ENCODE data around the gene COMT.

COMT gene

DNA sequence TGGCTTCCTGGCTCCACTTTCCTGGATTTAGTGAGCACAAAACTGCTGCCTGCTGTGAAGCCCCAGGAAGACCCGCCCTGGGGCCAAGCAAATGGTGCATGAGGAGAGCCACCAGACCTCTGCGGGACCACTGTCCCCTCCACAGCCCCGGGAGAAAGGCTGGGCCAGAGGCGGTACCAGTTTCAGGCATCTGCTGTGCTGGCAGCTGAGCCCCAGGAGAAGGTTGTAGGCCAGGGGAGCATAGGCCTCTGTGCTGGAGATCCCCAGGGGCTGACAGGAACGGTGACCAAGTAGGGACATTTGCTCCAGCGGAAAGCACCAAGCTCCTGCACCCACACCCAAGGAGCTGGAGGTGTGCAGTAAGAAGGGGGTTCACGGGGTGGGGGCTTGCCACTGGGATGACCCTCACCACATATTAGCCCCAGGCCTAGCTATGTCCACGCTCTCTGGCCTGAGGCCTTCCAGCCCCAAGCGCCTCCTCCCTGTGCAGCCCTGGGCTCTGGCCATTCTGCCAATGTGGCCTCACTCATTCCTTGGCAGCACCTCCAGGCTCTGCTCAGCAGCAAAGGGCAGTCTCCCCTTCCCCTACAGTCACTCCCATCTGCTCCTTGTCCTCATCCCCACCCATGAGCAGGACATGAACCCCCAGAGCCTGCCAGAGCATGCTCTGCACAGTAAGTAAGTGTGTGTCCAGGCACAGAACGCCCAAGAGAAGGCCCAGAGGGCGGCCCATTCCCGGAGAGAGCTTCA is 24.0 kb upstream of the COMT start:
- no peak overlapping the region for H4K91ac ChIP-seq (ENCODE audit: low read depth, low read length)
- no peaks in the 10 kb centered on the region for H3K79me1 ChIP-seq (ENCODE audit: low read length)
- H3K36me3 ChIP-seq (ENCODE audit: control insufficient read depth in 1 of 2, insufficient read depth in 2 of 2, low read length in 2 of 2), result no peaks in the 10 kb centered on the region
- no peak for DNase-seq
- no peak overlapping the region for H3K4me2 ChIP-seq (ENCODE audit: low read length)
- no peak overlapping the region for H3K4ac ChIP-seq (ENCODE audit: low read depth, low read length)
- no CpG with 5 or more reads among the region's 12 CpGs for WGBS (ENCODE audit: extremely low coverage, insufficient coverage, insufficient read length)
- H3K14ac ChIP-seq (ENCODE audit: low read length), result no peak overlapping the region
- H3K18ac ChIP-seq (ENCODE audit: low read length), result no peak overlapping the region
- no peak overlapping the region for H3K27ac ChIP-seq (ENCODE audit: low read depth, low read length)
- no peak overlapping the region for H4K12ac ChIP-seq (ENCODE audit: low read depth, low read length)
- no peaks in the 10 kb centered on the region for H3K27me3 ChIP-seq (ENCODE audit: insufficient read depth, low read length)
- H2BK120ac ChIP-seq (ENCODE audit: insufficient read depth, low read length, poor library complexity), result no peak overlapping the region
- H3K4me1 ChIP-seq (ENCODE audit: control insufficient read depth in 1 of 2, insufficient read depth in 2 of 2, low read length in 2 of 2), result no peaks in the 10 kb centered on the region
- H3K79me2 ChIP-seq (ENCODE audit: control insufficient read depth, insufficient read depth, low read length, poor library complexity), result no peaks in the 10 kb centered on the region
- no peak overlapping the region for H4K8ac ChIP-seq (ENCODE audit: low read depth, low read length)
- no peak overlapping the region for H2BK5ac ChIP-seq (ENCODE audit: low read depth, low read length, poor library complexity)
- H3K9ac ChIP-seq (ENCODE audit: low read length), result no peak overlapping the region
- no peak overlapping the region for H2AK5ac ChIP-seq (ENCODE audit: low read length)
- H2BK12ac ChIP-seq (ENCODE audit: low read length), result no peak overlapping the region
- no peak overlapping the region for H3K4me3 ChIP-seq (ENCODE audit: low read depth, low read length)
- peaks cover 2% of the 10 kb centered on the region for H3K9me3 ChIP-seq (ENCODE audit: insufficient read depth, low read depth, low read length)
- no peak overlapping the region for H3K23ac ChIP-seq (ENCODE audit: low read length)
- no peak overlapping the region for H2AFZ ChIP-seq (ENCODE audit: insufficient read depth, low read length, poor library complexity)

DNA sequence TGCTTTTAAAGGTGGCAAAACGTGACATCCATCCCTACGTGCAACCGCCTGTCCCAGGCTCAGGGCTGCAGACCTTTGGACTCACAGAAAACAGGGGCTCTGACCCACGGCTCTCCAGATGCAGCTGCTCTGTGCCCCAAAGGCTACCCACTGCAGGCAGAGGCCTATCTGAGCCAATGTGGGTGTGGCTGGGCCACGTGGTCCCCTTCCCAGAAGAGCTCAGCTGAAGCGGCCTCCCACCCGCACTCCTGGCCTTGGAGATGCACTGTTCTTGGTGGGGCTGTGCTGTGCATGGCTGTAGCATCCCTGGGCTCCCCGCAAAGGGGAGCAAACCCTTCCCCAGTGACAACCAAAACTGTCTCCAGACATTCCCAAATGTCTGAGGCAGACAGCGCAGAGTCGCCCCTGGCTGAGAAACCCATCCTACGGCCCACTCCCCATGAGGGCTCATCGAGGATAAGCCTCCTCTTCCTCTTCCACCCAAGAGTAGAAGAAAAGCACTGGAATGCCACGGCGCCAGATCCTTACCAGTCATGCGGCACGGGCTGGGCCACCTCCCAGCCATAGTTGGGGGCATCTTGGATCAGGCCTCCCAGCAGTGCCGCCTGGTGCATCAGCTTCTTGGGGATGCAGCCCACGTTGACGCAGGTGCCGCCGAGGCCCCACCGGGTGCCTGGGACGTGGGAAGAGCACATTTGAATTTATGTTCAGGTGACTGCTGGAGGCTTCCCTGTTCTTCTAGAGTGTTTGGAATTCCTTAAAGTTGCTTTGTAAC is 23.1 kb upstream of the COMT start:
- Histone ChIP-seq H4K8ac (ENCODE audit: low read depth, low read length) (no peak overlapping the region), H3K27ac (ENCODE audit: low read depth, low read length) (no peak overlapping the region), H3K14ac (ENCODE audit: low read length) (no peak overlapping the region), H2BK12ac (ENCODE audit: low read length) (no peak overlapping the region), H3K79me2 (ENCODE audit: control insufficient read depth, insufficient read depth, low read length, poor library complexity) (no peaks in the 10 kb centered on the region), H3K36me3 (ENCODE audit: control insufficient read depth in 1 of 2, insufficient read depth in 2 of 2, low read length in 2 of 2) (no peaks in the 10 kb centered on the region), H4K91ac (ENCODE audit: low read depth, low read length) (no peak overlapping the region), H3K4me2 (ENCODE audit: low read length) (no peak overlapping the region), H3K27me3 (ENCODE audit: insufficient read depth, low read length) (no peaks in the 10 kb centered on the region), H3K79me1 (ENCODE audit: low read length) (no peaks in the 10 kb centered on the region), H2AK5ac (ENCODE audit: low read length) (no peak overlapping the region), H3K18ac (ENCODE audit: low read length) (no peak overlapping the region), H3K4me1 (ENCODE audit: control insufficient read depth in 1 of 2, insufficient read depth in 2 of 2, low read length in 2 of 2) (no peaks in the 10 kb centered on the region), H2BK120ac (ENCODE audit: insufficient read depth, low read length, poor library complexity) (no peak overlapping the region), H3K23ac (ENCODE audit: low read length) (no peak overlapping the region), H3K4me3 (ENCODE audit: low read depth, low read length) (no peak overlapping the region), H4K12ac (ENCODE audit: low read depth, low read length) (no peak overlapping the region), H3K4ac (ENCODE audit: low read depth, low read length) (no peak overlapping the region), H2AFZ (ENCODE audit: insufficient read depth, low read length, poor library complexity) (no peak overlapping the region), H3K9ac (ENCODE audit: low read length) (no peak overlapping the region), H2BK5ac (ENCODE audit: low read depth, low read length, poor library complexity) (no peak overlapping the region), H3K9me3 (ENCODE audit: insufficient read depth, low read depth, low read length) (peaks cover 1% of the 10 kb centered on the region)
- no CpG with 5 or more reads among the region's 23 CpGs for WGBS (ENCODE audit: extremely low coverage, insufficient coverage, insufficient read length)
- DNase-seq, result no peak

DNA sequence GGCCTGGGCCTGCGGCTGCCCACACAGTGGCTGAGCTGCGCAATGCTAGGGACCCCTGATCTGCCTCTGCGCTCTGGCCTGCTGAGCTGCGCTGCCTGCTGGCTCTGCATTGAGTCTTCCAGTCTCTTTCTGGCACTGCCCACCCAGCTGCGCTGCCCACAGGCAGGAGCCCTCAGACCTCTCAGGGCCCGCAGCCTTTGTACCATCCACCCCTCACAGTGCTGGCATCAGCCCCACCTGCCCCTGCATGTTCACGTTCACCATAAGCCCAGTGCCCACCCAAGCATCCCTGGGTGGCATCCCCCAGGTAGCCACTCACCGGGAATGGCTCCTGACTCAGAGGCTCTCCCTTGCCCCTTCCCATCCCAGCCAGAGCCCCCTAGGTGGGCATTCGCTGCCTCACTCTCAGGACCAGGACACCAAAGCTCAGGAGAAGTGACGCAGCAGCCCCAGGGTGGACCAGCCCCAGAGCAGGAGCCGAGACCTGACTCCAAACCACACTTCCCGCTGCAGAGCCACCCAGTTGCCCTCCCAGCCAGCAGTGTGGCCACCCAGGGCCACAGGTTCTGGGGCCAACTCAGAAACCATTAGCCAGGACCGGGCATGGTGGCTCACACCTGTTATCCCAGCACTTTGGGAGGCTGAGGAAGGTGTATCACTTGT is 21.7 kb upstream of the COMT start:
- no peak overlapping the region for H3K23ac ChIP-seq (ENCODE audit: low read length)
- no peak overlapping the region for H2BK12ac ChIP-seq (ENCODE audit: low read length)
- H2BK5ac ChIP-seq (ENCODE audit: low read depth, low read length, poor library complexity), result no peak overlapping the region
- no peak overlapping the region for H3K4me2 ChIP-seq (ENCODE audit: low read length)
- H4K12ac ChIP-seq (ENCODE audit: low read depth, low read length), result no peak overlapping the region
- H3K4ac ChIP-seq (ENCODE audit: low read depth, low read length), result no peak overlapping the region
- no peak overlapping the region for H4K91ac ChIP-seq (ENCODE audit: low read depth, low read length)
- no peak overlapping the region for H2AK5ac ChIP-seq (ENCODE audit: low read length)
- H3K9me3 ChIP-seq (ENCODE audit: insufficient read depth, low read depth, low read length), result no peaks in the 10 kb centered on the region
- no CpG with 5 or more reads among the region's 13 CpGs for WGBS (ENCODE audit: extremely low coverage, insufficient coverage, insufficient read length)
- no peak overlapping the region for H3K14ac ChIP-seq (ENCODE audit: low read length)
- H2AFZ ChIP-seq (ENCODE audit: insufficient read depth, low read length, poor library complexity), result no peak overlapping the region
- H2BK120ac ChIP-seq (ENCODE audit: insufficient read depth, low read length, poor library complexity), result no peak overlapping the region
- no peaks in the 10 kb centered on the region for H3K27me3 ChIP-seq (ENCODE audit: insufficient read depth, low read length)
- no peak overlapping the region for H3K18ac ChIP-seq (ENCODE audit: low read length)
- no peaks in the 10 kb centered on the region for H3K36me3 ChIP-seq (ENCODE audit: control insufficient read depth in 1 of 2, insufficient read depth in 2 of 2, low read length in 2 of 2)
- no peaks in the 10 kb centered on the region for H3K79me2 ChIP-seq (ENCODE audit: control insufficient read depth, insufficient read depth, low read length, poor library complexity)
- H3K4me1 ChIP-seq (ENCODE audit: control insufficient read depth in 1 of 2, insufficient read depth in 2 of 2, low read length in 2 of 2), result no peaks in the 10 kb centered on the region
- H4K8ac ChIP-seq (ENCODE audit: low read depth, low read length), result no peak overlapping the region
- H3K79me1 ChIP-seq (ENCODE audit: low read length), result no peaks in the 10 kb centered on the region
- H3K27ac ChIP-seq (ENCODE audit: low read depth, low read length), result no peak overlapping the region
- H3K9ac ChIP-seq (ENCODE audit: low read length), result no peak overlapping the region
- H3K4me3 ChIP-seq (ENCODE audit: low read depth, low read length), result no peak overlapping the region
- no peak for DNase-seq

DNA sequence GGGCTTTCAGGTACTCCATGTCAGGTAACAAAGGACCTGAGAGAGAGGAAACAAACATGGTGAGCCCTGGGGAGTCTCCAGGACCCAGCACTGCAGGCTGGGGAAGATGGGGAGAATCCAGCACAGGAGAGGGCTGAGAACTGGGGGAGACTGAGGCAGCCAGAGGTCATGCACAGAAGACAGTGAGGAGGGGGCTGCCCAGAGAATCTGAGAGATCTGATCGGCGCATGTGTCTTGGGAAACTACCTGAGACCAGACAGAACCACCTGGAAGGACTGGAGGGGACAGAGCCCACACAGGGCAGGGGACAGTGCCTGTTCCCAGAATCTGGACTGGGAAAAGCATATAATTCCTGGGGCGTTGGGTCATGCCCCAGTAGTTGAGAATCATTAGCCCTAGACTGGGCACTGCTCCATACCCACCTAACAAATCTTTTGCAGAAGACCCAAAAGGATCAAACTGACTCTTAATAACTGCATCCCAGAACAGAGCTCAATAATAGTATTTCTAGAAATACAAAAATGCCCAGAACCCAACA is 20.0 kb upstream of the COMT start:
- Histone ChIP-seq H2BK12ac (ENCODE audit: low read length) (no peak overlapping the region), H3K4ac (ENCODE audit: low read depth, low read length) (no peak overlapping the region), H4K12ac (ENCODE audit: low read depth, low read length) (no peak overlapping the region), H3K79me1 (ENCODE audit: low read length) (no peaks in the 10 kb centered on the region), H3K23ac (ENCODE audit: low read length) (no peak overlapping the region), H3K18ac (ENCODE audit: low read length) (no peak overlapping the region), H2BK120ac (ENCODE audit: insufficient read depth, low read length, poor library complexity) (no peak overlapping the region), H2BK5ac (ENCODE audit: low read depth, low read length, poor library complexity) (no peak overlapping the region), H3K14ac (ENCODE audit: low read length) (no peak overlapping the region), H4K8ac (ENCODE audit: low read depth, low read length) (no peak overlapping the region), H2AFZ (ENCODE audit: insufficient read depth, low read length, poor library complexity) (no peak overlapping the region), H3K27ac (ENCODE audit: low read depth, low read length) (no peak overlapping the region), H3K27me3 (ENCODE audit: insufficient read depth, low read length) (no peaks in the 10 kb centered on the region), H3K4me1 (ENCODE audit: control insufficient read depth in 1 of 2, insufficient read depth in 2 of 2, low read length in 2 of 2) (no peaks in the 10 kb centered on the region), H4K91ac (ENCODE audit: low read depth, low read length) (no peak overlapping the region), H3K4me3 (ENCODE audit: low read depth, low read length) (no peak overlapping the region), H3K4me2 (ENCODE audit: low read length) (no peak overlapping the region), H3K9ac (ENCODE audit: low read length) (no peak overlapping the region), H3K79me2 (ENCODE audit: control insufficient read depth, insufficient read depth, low read length, poor library complexity) (no peaks in the 10 kb centered on the region), H3K9me3 (ENCODE audit: insufficient read depth, low read depth, low read length) (no peaks in the 10 kb centered on the region), H2AK5ac (ENCODE audit: low read length) (no peak overlapping the region), H3K36me3 (ENCODE audit: control insufficient read depth in 1 of 2, insufficient read depth in 2 of 2, low read length in 2 of 2) (no peaks in the 10 kb centered on the region)
- WGBS (ENCODE audit: extremely low coverage, insufficient coverage, insufficient read length), result no CpG with 5 or more reads among the region's 3 CpGs
- no peak for DNase-seq
